ENCODE results near the gene CDKN2C.
"Not testable (repeated sequence)": the region's sequence is repeated elsewhere in the genome, so short reads cannot be mapped to it uniquely, and the experiment has no call there.

Gene CDKN2C

DNA sequence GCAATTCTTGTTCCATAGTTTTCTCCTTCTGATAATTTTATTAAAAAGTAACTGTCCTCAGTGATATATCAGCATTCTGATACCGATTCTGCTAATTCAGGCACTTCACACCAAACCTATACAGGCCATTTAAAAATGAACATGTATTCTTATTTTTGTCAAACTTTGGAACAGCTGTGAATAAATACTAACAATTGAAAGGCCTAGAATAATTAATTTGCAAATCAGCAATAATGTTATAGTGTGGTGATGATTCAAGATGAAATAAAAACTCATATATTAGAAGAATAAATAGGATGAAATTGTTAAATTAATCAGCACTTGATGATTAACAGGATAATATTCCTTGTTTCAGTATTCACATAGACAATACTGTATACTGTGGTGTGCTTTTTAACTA, 9.9 kb downstream of the CDKN2C start:
- no peak for DNase-seq (ENCODE audit: low read depth in 2 of 2)

DNA sequence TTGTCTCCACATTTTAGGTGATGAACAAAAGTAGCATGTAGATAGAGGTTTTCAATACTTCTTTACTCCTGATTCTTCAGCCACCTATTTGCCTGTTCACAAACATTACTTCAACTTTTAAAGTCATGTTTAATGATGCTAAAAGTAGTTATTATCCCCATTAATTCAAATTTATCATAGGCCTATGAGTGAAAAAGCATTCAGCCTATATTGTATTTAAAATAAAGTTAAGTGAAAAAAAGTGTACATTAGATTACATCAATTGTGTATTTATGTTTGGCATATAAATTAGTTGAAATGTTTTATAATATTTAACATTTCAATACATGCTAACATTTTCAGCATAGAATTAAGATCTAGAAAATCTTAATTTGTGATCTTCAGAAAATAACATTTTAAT, 10.5 kb downstream of the CDKN2C start:
- no peak for DNase-seq (ENCODE audit: low read depth in 2 of 2)

GRCh38 chr1:50981741-50982140, 11.7 kb downstream of the CDKN2C start:
- DNase-seq (ENCODE audit: low read depth in 2 of 2) = no peak

DNA sequence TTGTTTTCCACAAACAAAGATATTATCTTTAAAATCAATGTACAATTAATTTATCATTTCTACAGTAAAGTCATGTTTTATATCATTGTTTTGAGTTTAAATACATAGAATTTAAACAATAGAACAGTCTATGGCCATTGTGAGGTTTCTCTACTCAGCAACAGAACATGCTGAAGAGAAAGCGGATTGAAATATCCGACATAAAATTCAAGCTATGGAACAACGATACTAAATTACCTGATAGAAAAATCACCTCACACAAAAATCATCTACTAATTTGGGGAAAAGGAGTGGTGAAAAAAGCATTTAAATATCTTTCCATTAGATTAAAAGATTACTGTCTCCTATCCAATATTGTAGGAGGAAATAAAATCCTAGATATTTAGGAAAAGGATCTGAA, 12.6 kb downstream of the CDKN2C start:
- DNase-seq (ENCODE audit: low read depth in 2 of 2) = no peak

DNA sequence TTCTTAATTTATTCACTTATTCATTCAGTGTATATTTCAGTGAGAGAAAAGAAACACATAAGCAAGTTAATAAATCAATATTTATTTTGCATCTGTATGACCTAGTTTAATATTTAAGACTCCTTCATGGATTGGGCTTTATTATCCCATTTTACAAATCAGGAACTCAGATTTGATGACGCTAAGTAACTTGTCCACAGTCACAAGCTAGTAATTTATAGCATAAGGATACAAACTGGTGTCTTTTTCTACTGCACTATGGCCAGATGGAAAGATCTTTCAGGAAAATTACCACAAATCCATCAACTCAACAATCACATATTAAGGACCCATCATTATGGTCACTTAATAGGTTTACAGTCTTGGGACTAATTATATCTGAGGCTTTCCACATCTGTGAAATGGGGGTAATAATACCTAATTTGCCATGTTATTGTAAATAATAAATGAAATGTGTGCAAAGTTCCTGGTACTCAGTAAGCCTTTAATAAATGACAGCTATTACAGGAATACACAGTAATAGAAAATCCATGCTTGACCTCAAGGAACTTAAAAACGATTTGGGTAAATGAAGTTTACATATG, 13.3 kb downstream of the CDKN2C start:
- no peak for DNase-seq (ENCODE audit: low read depth in 2 of 2)

DNA sequence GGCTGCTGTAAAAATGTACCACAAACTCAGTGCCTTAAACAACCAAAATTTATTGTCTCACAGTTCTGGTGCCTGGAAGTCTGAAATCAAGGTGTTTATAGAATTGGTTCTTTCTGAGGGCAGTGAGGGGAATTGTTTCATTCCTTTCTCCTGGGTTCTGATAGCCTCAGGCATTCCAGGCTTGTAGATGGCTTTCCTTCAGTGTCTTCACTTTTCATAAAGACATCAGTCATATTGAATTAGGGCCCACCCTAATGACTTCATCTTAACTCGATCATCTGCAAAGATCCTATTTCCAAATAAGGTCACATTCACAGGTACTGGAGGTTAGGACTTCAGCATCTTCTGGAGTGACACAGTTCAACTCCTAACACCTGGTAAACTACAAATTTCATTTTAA, 15.0 kb downstream of the CDKN2C start:
- no peak for DNase-seq (ENCODE audit: low read depth in 2 of 2)

DNA sequence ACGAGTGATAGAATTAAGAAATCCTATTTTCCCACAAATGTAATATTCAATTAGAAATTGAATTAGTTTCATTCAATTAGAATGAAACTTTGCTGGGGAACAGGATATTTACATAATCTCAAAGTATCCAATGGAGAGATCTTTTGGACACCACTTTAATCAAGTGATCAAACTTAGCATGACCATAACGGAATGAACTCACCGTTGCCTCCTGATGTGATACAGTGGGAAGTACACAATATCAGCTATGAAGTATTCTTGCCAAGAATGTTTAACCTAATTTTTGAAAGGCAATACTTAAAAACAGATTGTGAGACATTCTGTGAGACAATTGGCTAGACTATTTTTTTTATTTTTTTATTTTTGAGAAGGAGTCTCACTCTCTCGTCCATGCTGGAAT, 16.6 kb downstream of the CDKN2C start:
- no peak for DNase-seq (ENCODE audit: low read depth in 2 of 2)

DNA sequence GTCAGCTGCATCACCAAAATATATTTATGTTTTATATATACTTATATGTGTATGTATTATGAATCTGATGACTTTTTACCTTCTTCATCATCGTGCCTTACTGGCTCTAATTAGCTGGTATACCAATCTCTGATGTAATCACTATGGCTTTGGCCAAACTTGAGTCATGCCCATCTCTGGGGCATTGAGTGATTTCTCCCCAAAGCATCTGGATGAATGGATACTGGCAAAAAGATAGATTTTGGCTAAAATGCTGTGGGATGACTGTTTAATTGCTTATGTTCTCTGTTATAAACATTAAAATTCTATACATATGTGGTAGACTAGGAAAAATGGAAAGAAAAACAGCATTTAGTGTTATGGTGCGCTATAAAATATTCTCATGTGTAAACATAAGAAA, 19.6 kb downstream of the CDKN2C start:
- DNase-seq (ENCODE audit: low read depth in 2 of 2) = no peak

- no peak for DNase-seq (ENCODE audit: low read depth in 2 of 2)
Observed at GRCh38 chr1:50992532-50993318, 22.7 kb downstream of the CDKN2C start.

DNA sequence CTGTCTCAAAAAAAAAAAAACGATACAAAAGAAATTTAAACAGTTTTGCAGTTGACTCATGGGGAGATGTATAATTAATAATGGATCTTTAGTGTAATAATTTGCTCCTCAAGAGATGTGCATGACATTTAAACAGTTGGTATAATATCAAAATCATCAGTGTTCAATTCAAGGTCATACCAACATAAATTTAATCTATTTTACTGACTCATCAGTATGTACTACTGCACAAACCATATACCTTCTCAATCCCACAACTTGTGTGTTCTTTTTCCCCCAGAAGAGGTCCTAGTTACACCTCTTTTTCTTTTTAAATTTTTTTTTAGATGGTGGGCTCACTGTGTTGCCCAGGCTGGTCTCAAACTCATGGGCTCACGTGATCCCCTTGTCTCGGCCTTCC, 23.6 kb downstream of the CDKN2C start:
- DNase-seq (ENCODE audit: low read depth in 2 of 2) = no peak

DNA sequence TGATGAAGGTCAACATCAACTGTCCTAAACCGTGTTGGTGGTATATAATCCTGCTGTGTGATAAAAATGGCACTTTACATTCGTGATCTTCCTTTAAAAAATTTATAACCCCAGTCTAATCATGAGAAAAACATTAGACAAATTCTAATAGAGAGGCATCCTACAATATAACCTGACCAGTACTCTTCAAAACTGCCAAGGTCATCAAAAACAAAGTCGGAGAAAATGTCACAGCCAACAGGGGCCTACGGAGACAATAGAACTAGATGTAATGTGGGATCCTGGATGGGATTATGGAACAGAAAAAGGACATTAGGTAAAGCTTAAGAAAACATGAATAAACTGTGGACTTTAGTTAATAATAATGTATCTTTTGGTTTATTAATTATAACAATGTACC, 25.0 kb downstream of the CDKN2C start:
- no peak for DNase-seq (ENCODE audit: low read depth in 2 of 2)

GRCh38 chr1:50995651-50996050, 25.6 kb downstream of the CDKN2C start:
- no peak for DNase-seq (ENCODE audit: low read depth in 2 of 2)

DNA sequence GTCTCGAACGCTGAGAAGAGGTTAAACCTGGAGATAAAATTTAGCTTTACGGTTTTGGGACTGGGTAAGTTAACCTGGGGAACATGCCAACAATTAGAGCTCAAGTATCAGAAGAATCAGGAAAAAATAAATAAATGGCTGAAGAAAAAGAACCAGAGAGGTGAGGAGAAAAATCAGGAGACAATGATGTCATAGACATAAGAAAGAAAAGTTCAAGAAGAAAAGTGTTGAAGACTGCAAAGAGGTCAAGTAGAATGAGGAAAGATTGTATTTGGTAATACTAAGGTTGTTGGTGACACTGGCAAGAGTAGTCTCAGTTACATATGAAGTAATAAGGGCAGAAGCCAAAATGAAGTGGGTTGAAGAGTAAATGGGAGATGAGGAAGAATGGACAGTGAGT, 26.0 kb downstream of the CDKN2C start:
- no peak for DNase-seq (ENCODE audit: low read depth in 2 of 2)

DNA sequence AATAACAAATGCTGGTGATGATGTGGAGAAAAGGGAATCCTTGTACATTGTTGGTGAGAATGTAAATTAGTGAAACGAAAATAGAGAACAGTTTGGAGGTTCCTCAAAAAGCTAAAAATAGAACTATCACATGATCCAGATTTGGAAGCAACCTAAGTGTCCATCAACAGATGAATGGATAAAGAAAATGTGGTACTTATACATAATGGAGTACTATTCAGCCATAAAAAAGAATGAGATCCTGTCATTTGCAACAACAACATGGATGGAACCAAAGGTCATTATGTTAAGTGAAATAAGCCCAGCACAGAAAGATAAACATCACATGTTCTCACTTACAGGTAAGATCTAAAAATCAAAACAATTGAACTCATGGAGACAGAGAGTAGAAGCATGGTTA, 29.3 kb downstream of the CDKN2C start:
- not testable (repeated sequence) for DNase-seq (ENCODE audit: low read depth in 2 of 2)

DNA sequence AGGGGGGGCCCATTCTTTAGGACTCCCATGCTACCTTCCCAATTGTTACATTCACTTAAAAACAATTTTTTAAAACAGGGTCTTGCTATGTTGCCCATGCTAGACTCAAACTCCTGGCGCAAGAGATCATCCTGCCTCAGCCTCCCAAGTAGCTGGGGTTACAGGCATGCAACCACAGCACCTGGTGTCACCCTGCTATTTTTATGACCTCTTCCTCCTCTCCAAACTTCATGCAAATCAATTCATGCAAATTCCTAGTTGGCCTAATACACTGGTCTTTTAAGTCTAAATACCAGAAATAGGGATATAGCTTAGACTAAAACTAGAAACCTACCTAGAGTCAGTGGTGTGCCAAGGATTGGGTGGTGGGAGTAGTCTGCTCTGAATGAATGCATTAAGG, 30.1 kb downstream of the CDKN2C start:
- no peak for DNase-seq (ENCODE audit: low read depth in 2 of 2)

DNA sequence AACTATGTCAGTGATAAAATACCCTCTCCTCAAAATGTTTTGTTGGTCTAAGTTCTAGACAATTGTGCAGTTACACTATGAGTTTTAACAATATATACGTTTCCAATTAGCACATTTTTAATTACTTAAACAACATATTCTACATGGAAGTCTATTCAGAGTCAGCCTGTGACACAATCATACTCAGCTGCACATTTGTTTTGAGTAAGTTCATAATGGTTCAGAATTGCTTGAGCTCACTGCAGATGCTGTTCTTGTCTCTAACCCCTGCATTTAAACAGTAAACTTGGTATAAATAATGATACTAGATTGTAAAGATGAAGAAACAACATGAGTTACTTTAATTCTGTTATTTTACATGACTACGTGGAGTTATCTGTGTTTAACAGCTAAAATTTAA, 30.6 kb downstream of the CDKN2C start:
- DNase-seq (ENCODE audit: low read depth in 2 of 2) = no peak

GRCh38 chr1:51002516-51002915, 32.5 kb downstream of the CDKN2C start:
- DNase-seq (ENCODE audit: low read depth in 2 of 2) = no peak

DNA sequence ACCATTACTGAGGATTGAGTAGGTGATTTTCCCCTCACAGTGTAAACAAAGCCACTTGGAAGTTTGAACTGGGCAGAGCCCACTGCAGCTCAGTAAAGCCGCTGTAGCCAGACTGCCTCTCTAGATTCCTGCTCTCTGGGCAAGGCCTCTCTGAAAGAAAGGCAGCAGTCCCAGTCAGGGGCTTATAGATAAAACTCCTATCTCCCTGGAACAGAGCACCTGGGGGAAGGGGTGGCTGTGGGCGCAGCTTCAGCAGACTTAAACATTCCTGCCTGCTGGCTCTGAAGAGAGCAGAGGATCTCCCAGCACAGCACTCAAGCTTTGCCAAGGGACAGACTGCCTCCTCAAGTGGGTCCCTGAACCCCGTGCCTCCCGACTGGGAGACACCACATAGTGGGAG, 35.5 kb downstream of the CDKN2C start:
- DNase-seq (ENCODE audit: low read depth in 2 of 2) = not testable (repeated sequence)

- no peak for DNase-seq (ENCODE audit: low read depth in 2 of 2)
Observed at GRCh38 chr1:51009381-51009780, 39.3 kb downstream of the CDKN2C start.

GRCh38 chr1:51014878-51015277, 44.8 kb downstream of the CDKN2C start:
- DNase-seq (ENCODE audit: low read depth in 2 of 2) = no peak

DNA sequence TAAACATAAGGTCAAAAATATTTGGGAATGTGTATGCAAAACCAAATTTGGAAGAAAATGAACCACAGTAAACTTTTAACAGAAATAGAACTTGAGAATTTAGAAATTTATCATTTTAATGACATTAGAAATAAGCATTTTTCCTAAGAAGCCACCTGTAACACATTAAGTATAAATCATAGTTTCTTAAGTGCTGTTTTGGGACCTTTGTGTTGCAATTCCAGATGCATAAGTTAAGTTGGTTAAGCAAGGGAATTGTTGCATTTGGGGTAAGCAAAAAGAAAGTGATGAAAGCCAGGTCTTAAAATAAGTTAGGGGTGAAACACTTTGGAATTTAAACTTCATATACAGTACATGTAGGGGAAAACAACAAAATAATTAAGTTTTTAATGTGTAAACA, 49.8 kb downstream of the CDKN2C start:
- DNase-seq (ENCODE audit: low read depth in 2 of 2) = no peak
